Bronchial epithelial cell (primary cell): ENCODE results near the gene TMEM238L. TPM values are rescaled to one million over a fixed set of nuclear protein-coding genes. Genes with fewer than 3 reads are reported as not detected.
A peak's percentile ranks its signal among the peaks of the same experiment; 100 is the strongest.

Experiments used
- DNase-seq: peaks from one replicate; pipeline ENCODE4 v3.0.0-alpha.2; 2010; ENCODE audit warnings: low read depth
- FAIRE-seq: peaks from 2 replicates; lab custom pipeline; 2011; peaks lifted over from hg19 to GRCh38; lab: Jason Lieb, UNC
- H3K27me3 ChIP-seq: 2 replicates; pipeline ENCODE4 v1.5.1; 2011; ENCODE audit warnings: low read length; ENCODE audit not compliant: control insufficient read depth, insufficient read depth
- H3K36me3 ChIP-seq: 2 replicates; pipeline ENCODE4 v1.5.1; 2011; ENCODE audit warnings: low read length; ENCODE audit not compliant: control insufficient read depth, insufficient read depth
- H3K4me3 ChIP-seq: 2 replicates; pipeline ENCODE4 v1.5.1; 2011; ENCODE audit warnings: mild to moderate bottlenecking, low read depth, low read length, control low read depth
- CTCF ChIP-seq: IDR thresholded peaks from 2 replicates; pipeline ENCODE4 v1.5.1; 2011; ENCODE audit warnings: mild to moderate bottlenecking, moderate library complexity, low read length, control low read depth, inconsistent platforms; ENCODE audit not compliant: insufficient read depth, severe bottlenecking
- total RNA-seq: library from RNA; depleted of rRNA; stranded (reverse); fragments of >200 nt; gene quantifications from 2 replicates; pipeline ENCODE4 v1.2.1, GENCODE V29; 2014

The TMEM238L gene
- total RNA-seq, 1 donor from 2014 or later: not detected

- Histone ChIP-seq H3K4me3 (no peak overlapping the region), H3K36me3 (no peaks in the 10 kb centered on the region), H3K27me3 (no peaks in the 10 kb centered on the region)
- no peak for FAIRE-seq
- no peak for TF ChIP-seq CTCF
- no peak for DNase-seq
Observed at GRCh38 chr17:10750210-10750609, 53.7 kb downstream of the TMEM238L start.

GRCh38 chr17:10748531-10749181, 55.2 kb downstream of the TMEM238L start:
- no peak for TF ChIP-seq CTCF
- FAIRE-seq: no peak
- Histone ChIP-seq H3K4me3 (no peak overlapping the region), H3K27me3 (no peaks in the 10 kb centered on the region), H3K36me3 (no peaks in the 10 kb centered on the region)
- DNase-seq: no peak

GRCh38 chr17:10745231-10745630, 58.7 kb downstream of the TMEM238L start:
- no peak overlapping the region for H3K4me3 ChIP-seq
- no peak for FAIRE-seq
- H3K27me3 ChIP-seq: no peaks in the 10 kb centered on the region
- DNase-seq: peak; percentile 29
- H3K36me3 ChIP-seq: no peaks in the 10 kb centered on the region
- TF ChIP-seq CTCF: no peak

Other genes starting within 250 kb of the TMEM238L start
- gene MYH3, start 146.8 kb downstream of the TMEM238L start, total RNA-seq: 1.1 and 1.4 TPM in 2 replicates
- gene SCO1, start 106.6 kb downstream of the TMEM238L start, total RNA-seq: 24.2 and 26.8 TPM in 2 replicates
- 14.1 and 20.5 TPM in 2 replicates for gene ADPRM, start 106.5 kb downstream of the TMEM238L start, total RNA-seq
- 0.79 and 0.90 TPM in 2 replicates for gene TMEM220, start 74.1 kb downstream of the TMEM238L start, total RNA-seq
- gene PIRT, start 34.0 kb upstream of the TMEM238L start, total RNA-seq: not detected in 2 replicates